HepG2 (cell line): ENCODE measurements around the gene LSM12.
A peak's percentile ranks its signal among the peaks of the same experiment; 100 is the strongest.

Experiments
- ATF2 ChIP-seq: sonication (generic); formaldehyde crosslinking; IDR thresholded peaks from 2 replicates; pipeline ENCODE4 v1.4.0; 2020; ENCODE audit warnings: missing genetic modification reagents
- HMG20B ChIP-seq: conservative IDR thresholded peaks from 2 replicates; pipeline ENCODE4 v1.6.1; 2016; ENCODE audit warnings: missing genetic modification reagents, missing compliant biosample characterization
- PRPF4 ChIP-seq: fragments of 200-400 bp; formaldehyde crosslinking; IDR thresholded peaks from 2 replicates; pipeline ENCODE4 v1.6.1; 2016; ENCODE audit warnings: low read length, low read depth; ENCODE audit not compliant: poor library complexity, severe bottlenecking
- ZNF280D ChIP-seq: sonication (generic); formaldehyde crosslinking; IDR thresholded peaks from 2 replicates; pipeline ENCODE4 v1.5.1; 2020; ENCODE audit warnings: mild to moderate bottlenecking, missing genetic modification reagents
- ZNF639 ChIP-seq: conservative IDR thresholded peaks from 2 replicates; pipeline ENCODE4 v1.6.1; 2018; ENCODE audit warnings: missing genetic modification reagents
- ZNF660 ChIP-seq: sonication (generic); formaldehyde crosslinking; IDR thresholded peaks from 2 replicates; pipeline ENCODE4 v1.5.1; 2020; ENCODE audit warnings: mild to moderate bottlenecking, low read depth, missing genetic modification reagents, borderline replicate concordance

- no peak; the same call in 1 of the 2 replicates for TF ChIP-seq ATF2 (CRISPR knock-in tag)
- no peak for TF ChIP-seq ZNF660 (CRISPR knock-in tag)
- no peak for TF ChIP-seq HMG20B (CRISPR knock-in tag)
- TF ChIP-seq PRPF4: no peak
- TF ChIP-seq ZNF280D (CRISPR knock-in tag): no peak
- 0 out of 2 replicates have a peak, but pooled peaks have one; percentile 29 for TF ChIP-seq ZNF639 (CRISPR knock-in tag)
Measured at GRCh38 chr17:44004761-44005526, 61.5 kb downstream of the LSM12 start.
